Trophoblast cell (in vitro differentiated cells and primary cell): ENCODE data around the gene CCDC97.

Experiments used
- DNase-seq, 2 donors: peaks; one replicate each; pipeline ENCODE4 v3.0.0-alpha.2; 2016
- H2AFZ ChIP-seq: 2 replicates; pipeline ENCODE4 v1.6.1; 2013; ENCODE audit warnings: low read length, moderate library complexity, mild to moderate bottlenecking; ENCODE audit not compliant: insufficient read depth, poor library complexity
- H2AK5ac ChIP-seq: 2 replicates; pipeline ENCODE4 v1.6.1; 2013; ENCODE audit warnings: mild to moderate bottlenecking, low read length
- H2BK120ac ChIP-seq: 2 replicates; pipeline ENCODE4 v1.6.1; 2013; ENCODE audit warnings: low read length, mild to moderate bottlenecking, moderate library complexity; ENCODE audit not compliant: insufficient read depth, poor library complexity
- H2BK12ac ChIP-seq: 2 replicates; pipeline ENCODE4 v1.6.1; 2013; ENCODE audit warnings: mild to moderate bottlenecking, low read length, moderate library complexity
- H2BK5ac ChIP-seq: 2 replicates; pipeline ENCODE4 v1.6.1; 2013; ENCODE audit warnings: low read length, low read depth, moderate library complexity, mild to moderate bottlenecking; ENCODE audit not compliant: poor library complexity
- H3K14ac ChIP-seq: 2 replicates; pipeline ENCODE4 v1.6.1; 2013; ENCODE audit warnings: mild to moderate bottlenecking, low read length
- H3K18ac ChIP-seq: 2 replicates; pipeline ENCODE4 v1.6.1; 2013; ENCODE audit warnings: mild to moderate bottlenecking, low read length
- H3K23ac ChIP-seq: 2 replicates; pipeline ENCODE4 v1.6.1; 2013; ENCODE audit warnings: low read length
- H3K27ac ChIP-seq: 2 replicates; pipeline ENCODE4 v1.5.1; 2013; ENCODE audit warnings: low read depth, mild to moderate bottlenecking, inconsistent platforms, low read length, moderate library complexity
- H3K27me3 ChIP-seq: 2 replicates; pipeline ENCODE4 v1.6.1; 2013; ENCODE audit warnings: inconsistent platforms, mild to moderate bottlenecking, low read length, moderate library complexity; ENCODE audit not compliant: insufficient read depth
- H3K36me3 ChIP-seq, 2 experiments: 1 replicate in 1 of 2; 2 replicates in 1 of 2; pipeline ENCODE4 v1.6.1; 2013; ENCODE audit warnings: low read length in 2 of 2, mild to moderate bottlenecking in 2 of 2, moderate library complexity in 1 of 2; ENCODE audit not compliant: insufficient read depth in 2 of 2, control insufficient read depth in 1 of 2
- H3K4ac ChIP-seq: 2 replicates; pipeline ENCODE4 v1.6.1; 2013; ENCODE audit warnings: low read depth, mild to moderate bottlenecking, low read length, moderate library complexity
- H3K4me1 ChIP-seq, 2 experiments: 1 replicate in 1 of 2; 2 replicates in 1 of 2; pipeline ENCODE4 v1.6.1; 2013; ENCODE audit warnings: low read length in 2 of 2, mild to moderate bottlenecking in 2 of 2, moderate library complexity in 1 of 2; ENCODE audit not compliant: insufficient read depth in 2 of 2, control insufficient read depth in 1 of 2
- H3K4me2 ChIP-seq: 2 replicates; pipeline ENCODE4 v1.6.1; 2013; ENCODE audit warnings: inconsistent platforms, mild to moderate bottlenecking, low read length, moderate library complexity
- H3K4me3 ChIP-seq: 2 replicates; pipeline ENCODE4 v1.5.1; 2013; ENCODE audit warnings: mild to moderate bottlenecking, low read depth, low read length, inconsistent platforms
- H3K79me1 ChIP-seq: one replicate; pipeline ENCODE4 v1.6.1; 2013; ENCODE audit warnings: low read length
- H3K79me2 ChIP-seq: 2 replicates; pipeline ENCODE4 v1.6.1; 2013; ENCODE audit warnings: low read length, mild to moderate bottlenecking; ENCODE audit not compliant: control insufficient read depth, insufficient read depth, poor library complexity
- H3K9ac ChIP-seq: 2 replicates; pipeline ENCODE4 v1.6.1; 2013; ENCODE audit warnings: mild to moderate bottlenecking, low read length
- H3K9me3 ChIP-seq: 2 replicates; pipeline ENCODE4 v1.6.1; 2013; ENCODE audit warnings: low read depth, mild to moderate bottlenecking, control low read depth, inconsistent platforms, low read length; ENCODE audit not compliant: insufficient read depth
- H4K12ac ChIP-seq: 2 replicates; pipeline ENCODE4 v1.6.1; 2013; ENCODE audit warnings: low read depth, mild to moderate bottlenecking, low read length, moderate library complexity
- H4K8ac ChIP-seq: 2 replicates; pipeline ENCODE4 v1.6.1; 2013; ENCODE audit warnings: low read depth, mild to moderate bottlenecking, low read length, moderate library complexity
- H4K91ac ChIP-seq: one replicate; pipeline ENCODE4 v1.6.1; 2013; ENCODE audit warnings: low read depth, mild to moderate bottlenecking, low read length, moderate library complexity
- WGBS: extraction: QIAGEN DNeasy Blood & Tissue Kit; methylation state at CpG from one replicate; pipeline ENCODE4 v1.1.7; 2013; ENCODE audit warnings: missing lambda C conversion rate; ENCODE audit not compliant: insufficient read length, insufficient coverage; ENCODE audit errors: extremely low coverage; 5-methylcytosine and 5-hydroxymethylcytosine counted together

The CCDC97 gene

DNA sequence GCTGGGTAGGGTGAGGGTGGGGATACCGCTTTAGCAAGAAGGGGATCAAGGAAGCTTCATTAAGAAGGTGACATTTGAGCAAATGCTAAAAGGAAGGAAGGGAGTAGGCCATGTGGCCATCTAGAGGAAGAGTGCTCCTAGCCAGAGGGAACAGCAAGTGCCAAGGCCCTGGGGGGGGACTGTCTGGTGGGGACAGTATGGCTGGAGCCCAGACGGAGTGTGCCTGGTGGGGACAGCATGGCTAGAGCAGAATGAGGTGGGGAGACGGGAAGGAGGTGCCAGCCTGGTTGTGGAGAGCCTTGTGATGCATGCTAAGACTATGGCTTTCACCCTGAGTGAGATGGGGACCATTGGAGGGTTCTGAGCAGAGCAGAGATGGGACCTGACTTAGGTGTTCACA lies 45.8 kb downstream of the CCDC97 start:
- WGBS, result no CpG with 5 or more reads among the region's 3 CpGs
- peak overlapping the region; percentile 2 for H2AFZ ChIP-seq

DNA sequence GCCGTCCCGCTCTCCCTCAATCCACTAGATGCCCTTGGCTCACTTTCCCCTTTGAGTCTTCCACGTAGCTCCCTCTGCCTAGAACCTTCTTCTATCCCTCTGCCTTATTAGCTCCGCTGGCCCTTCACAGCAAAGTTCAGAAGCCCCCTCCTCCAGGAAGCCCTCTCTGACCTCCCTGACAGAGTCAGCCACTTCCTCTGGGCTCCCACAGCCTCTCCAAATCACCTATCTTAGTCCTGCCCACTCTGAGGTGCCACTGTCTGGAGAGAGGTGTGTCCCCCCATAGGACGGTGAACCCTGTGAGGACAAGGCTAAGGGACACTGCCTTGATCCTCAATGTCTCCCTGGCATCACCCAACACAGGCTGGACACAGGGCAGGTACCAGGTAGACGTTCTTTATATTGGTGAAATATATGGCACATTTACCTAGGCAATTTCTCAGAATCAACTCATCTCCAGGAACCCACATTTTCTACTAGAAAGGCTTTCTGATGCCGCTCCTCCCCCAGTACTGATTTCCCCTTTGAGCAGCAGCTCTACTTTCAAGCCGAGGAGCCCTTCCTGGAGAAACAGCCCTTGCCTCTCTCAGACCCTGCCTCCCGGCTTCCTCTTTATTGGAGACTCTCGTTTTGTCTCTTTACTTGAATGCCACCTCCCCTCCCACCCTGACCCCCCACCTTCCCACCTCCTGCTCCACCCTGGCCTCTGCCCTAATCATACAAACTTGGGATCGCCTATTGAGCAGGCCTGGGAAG lies 47.2 kb downstream of the CCDC97 start:
- DNase-seq, result no peak
- H3K4me2 ChIP-seq, result no peak overlapping the region
- WGBS, result no CpG with 5 or more reads among the region's 11 CpGs
- H3K79me1 ChIP-seq, result peaks cover 17% of the 10 kb centered on the region
- H3K4me1 ChIP-seq, result peaks cover 0 to 2% of the 10 kb centered on the region in 2 experiments
- no peak overlapping the region for H4K12ac ChIP-seq
- no peak overlapping the region for H3K23ac ChIP-seq
- no peak overlapping the region for H3K27ac ChIP-seq
- H3K79me2 ChIP-seq, result peaks cover 12% of the 10 kb centered on the region
- no peak overlapping the region for H2AK5ac ChIP-seq
- no peak overlapping the region for H2BK5ac ChIP-seq
- no peak overlapping the region for H4K91ac ChIP-seq
- H3K9me3 ChIP-seq, result peaks cover 4% of the 10 kb centered on the region
- no peak overlapping the region for H2BK12ac ChIP-seq
- no peak overlapping the region for H3K4me3 ChIP-seq
- no peak overlapping the region for H2BK120ac ChIP-seq
- H3K4ac ChIP-seq, result no peak overlapping the region
- no peak overlapping the region for H2AFZ ChIP-seq
- no peak overlapping the region for H3K9ac ChIP-seq
- no peak overlapping the region for H4K8ac ChIP-seq
- peaks cover 7% of the 10 kb centered on the region for H3K27me3 ChIP-seq
- H3K36me3 ChIP-seq, result no peaks in the 10 kb centered on the region
- no peak overlapping the region for H3K18ac ChIP-seq
- H3K14ac ChIP-seq, result no peak overlapping the region

More for the DNA sequence above, 45.8 kb downstream of the CCDC97 start:
- Histone ChIP-seq H3K27me3 (peaks cover 13% of the 10 kb centered on the region), H3K9ac (no peak overlapping the region), H3K27ac (no peak overlapping the region), H2AK5ac (no peak overlapping the region), H3K4me2 (no peak overlapping the region), H2BK5ac (no peak overlapping the region), H3K79me1 (peaks cover 26% of the 10 kb centered on the region), H2BK120ac (no peak overlapping the region), H3K4me1 (peaks cover 0 to 8% of the 10 kb centered on the region in 2 experiments), H3K14ac (no peak overlapping the region), H3K79me2 (peaks cover 18% of the 10 kb centered on the region), H3K36me3 (no peaks in the 10 kb centered on the region), H3K18ac (no peak overlapping the region), H2BK12ac (no peak overlapping the region), H3K4me3 (no peak overlapping the region), H3K9me3 (peaks cover 4% of the 10 kb centered on the region), H4K91ac (no peak overlapping the region), H3K4ac (no peak overlapping the region), H4K12ac (no peak overlapping the region), H4K8ac (no peak overlapping the region), H3K23ac (no peak overlapping the region)
- no peak for DNase-seq

DNA sequence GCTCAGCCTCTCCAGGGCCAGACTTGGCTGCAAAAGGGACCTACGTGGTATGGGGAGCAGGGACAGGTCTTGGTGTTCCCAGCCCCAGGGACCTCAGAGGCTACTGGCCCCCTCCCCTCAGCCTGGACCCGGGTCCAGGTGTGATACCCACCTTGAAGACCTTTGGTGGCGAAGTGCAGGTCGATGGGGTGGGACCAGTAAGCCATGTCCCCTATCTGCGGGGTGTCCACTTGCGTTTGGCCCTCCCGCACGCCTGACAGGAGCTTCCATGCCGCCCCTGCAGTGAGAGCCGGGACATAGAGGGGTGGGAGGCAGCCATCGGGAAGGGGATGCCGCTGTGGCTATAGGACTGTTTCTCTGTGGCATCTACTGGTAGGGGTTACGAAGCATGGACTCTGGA lies 47.8 kb downstream of the CCDC97 start:
- H3K4me2 ChIP-seq, result no peak overlapping the region
- H3K14ac ChIP-seq, result no peak overlapping the region
- H3K23ac ChIP-seq, result no peak overlapping the region
- no peak for DNase-seq
- H3K79me2 ChIP-seq, result peaks cover 7% of the 10 kb centered on the region
- H4K12ac ChIP-seq, result no peak overlapping the region
- no peaks in the 10 kb centered on the region for H3K36me3 ChIP-seq
- peak overlapping the region; percentile 60 for H3K9ac ChIP-seq
- H3K18ac ChIP-seq, result no peak overlapping the region
- no peak overlapping the region for H4K8ac ChIP-seq
- H4K91ac ChIP-seq, result no peak overlapping the region
- peaks cover 1% of the 10 kb centered on the region for H3K27me3 ChIP-seq
- H2AK5ac ChIP-seq, result no peak overlapping the region
- H2AFZ ChIP-seq, result no peak overlapping the region
- H3K4me1 ChIP-seq, result peaks cover 0 to 2% of the 10 kb centered on the region in 2 experiments
- no peak overlapping the region for H3K4me3 ChIP-seq
- no peak overlapping the region for H2BK5ac ChIP-seq
- no peak overlapping the region for H3K4ac ChIP-seq
- no peak overlapping the region for H3K27ac ChIP-seq
- peaks cover 12% of the 10 kb centered on the region for H3K79me1 ChIP-seq
- H2BK120ac ChIP-seq, result no peak overlapping the region
- H3K9me3 ChIP-seq, result peaks cover 2% of the 10 kb centered on the region
- H2BK12ac ChIP-seq, result no peak overlapping the region
- WGBS, result no CpG with 5 or more reads among the region's 13 CpGs

DNA sequence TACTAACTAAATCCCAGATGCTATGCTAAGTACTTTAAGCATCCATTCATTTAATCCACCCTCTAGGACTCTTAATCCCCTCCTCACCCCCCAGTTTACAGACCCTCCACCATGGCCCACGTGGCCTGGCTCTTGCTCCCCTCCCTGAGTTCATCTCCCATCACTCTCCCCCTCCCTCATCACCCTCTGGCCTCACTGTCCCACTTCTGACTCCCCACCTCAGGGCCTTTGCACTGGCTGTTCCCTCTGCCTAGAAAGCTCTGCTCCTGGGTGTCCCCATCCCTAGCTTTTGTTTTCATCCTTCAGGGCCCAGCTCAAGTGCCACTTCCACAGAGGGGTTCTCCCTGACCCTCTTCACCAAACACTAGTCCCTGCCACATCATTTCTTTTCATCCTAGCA lies 49.8 kb downstream of the CCDC97 start:
- Histone ChIP-seq H2BK5ac (no peak overlapping the region), H3K14ac (no peak overlapping the region), H3K9me3 (peaks cover 1% of the 10 kb centered on the region), H3K79me1 (peaks cover 8% of the 10 kb centered on the region), H2AK5ac (no peak overlapping the region), H3K4me1 (peaks cover 4% of the 10 kb centered on the region in 2 experiments), H3K4me3 (no peak overlapping the region), H3K79me2 (peaks cover 2% of the 10 kb centered on the region), H4K12ac (no peak overlapping the region), H3K18ac (no peak overlapping the region), H3K27me3 (no peaks in the 10 kb centered on the region), H3K36me3 (no peaks in the 10 kb centered on the region), H3K9ac (no peak overlapping the region), H3K23ac (no peak overlapping the region), H2AFZ (no peak overlapping the region), H3K4ac (no peak overlapping the region), H2BK12ac (no peak overlapping the region), H4K91ac (no peak overlapping the region), H3K4me2 (no peak overlapping the region), H3K27ac (no peak overlapping the region), H4K8ac (no peak overlapping the region), H2BK120ac (no peak overlapping the region)
- DNase-seq, result no peak
- WGBS, result no CpG with 5 or more reads among the region's 1 CpG
